PFSK-1 (cell line): ENCODE measurements around the gene VPS13D.

Source experiments
- POLR2AphosphoS5 ChIP-seq: IDR thresholded peaks from 2 replicates; pipeline ENCODE4 v1.6.1; 2012; ENCODE audit warnings: low read depth, mild to moderate bottlenecking, control low read depth, low read length, moderate library complexity
- TAF1 ChIP-seq: IDR thresholded peaks from 2 replicates; pipeline ENCODE4 v1.6.1; 2012; ENCODE audit warnings: low read length, control low read depth, borderline replicate concordance; ENCODE audit not compliant: insufficient read depth

DNA sequence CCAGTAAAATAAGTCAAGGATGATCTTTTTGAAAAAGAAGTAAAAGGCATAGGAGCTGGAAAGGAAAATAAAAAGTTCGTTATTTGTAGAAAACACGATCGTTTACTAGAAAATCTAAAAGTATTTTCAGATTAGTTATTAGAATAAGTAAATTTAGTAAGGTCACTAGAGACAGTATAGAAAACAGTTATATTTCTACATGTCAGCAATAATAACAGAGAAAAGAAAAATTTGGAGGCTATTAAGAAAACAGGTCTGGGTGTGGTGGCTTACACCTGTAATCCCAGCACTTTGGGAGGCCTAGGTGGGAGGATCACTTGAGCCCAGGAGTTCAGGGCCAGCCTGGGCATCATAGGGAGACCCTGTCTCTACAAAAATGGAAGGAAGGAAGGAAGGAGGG, 181.3 kb downstream of the VPS13D start:
- no peak for TF ChIP-seq POLR2AphosphoS5
- no peak for TF ChIP-seq TAF1
